Lung (tissue), 12 donors: ENCODE data around the gene NPR3. TPM values are rescaled to one million over a fixed set of nuclear protein-coding genes. Genes with fewer than 3 reads are reported as not detected.

Source experiments
- ATAC-seq: fragments of 200-7000 bp; cut with Tn5 transposase; one replicate; pipeline ENCODE4 v1.9.1; 2020; ENCODE audit warnings: moderate number of reproducible peaks; ENCODE audit not compliant: insufficient read depth, low FRiP score
- DNase-seq, 3 donors: peaks; one replicate each; pipeline ENCODE4 v3.0.0-alpha.2; 2013 to 2017
- H3K27ac ChIP-seq, 2 donors: one replicate each; pipeline ENCODE4 v1.5.1; 2013; ENCODE audit warnings: mild to moderate bottlenecking in 2 of 2, moderate library complexity in 2 of 2, control low read depth in 1 of 2, inconsistent platforms in 1 of 2, low read depth in 1 of 2, low read length in 1 of 2
- H3K27me3 ChIP-seq, 3 donors: one replicate each; pipeline ENCODE4 v1.5.1; 2013; ENCODE audit warnings: low read length in 2 of 3; ENCODE audit not compliant: control insufficient read depth in 3 of 3, insufficient read depth in 3 of 3
- H3K36me3 ChIP-seq, 4 donors: one replicate each; pipeline ENCODE4 v1.5.1; 2013; ENCODE audit warnings: low read length in 4 of 4, mild to moderate bottlenecking in 1 of 4, moderate library complexity in 1 of 4; ENCODE audit not compliant: control insufficient read depth in 4 of 4, insufficient read depth in 4 of 4
- H3K4me1 ChIP-seq, 5 donors: one replicate each; pipeline ENCODE4 v1.5.1; 2013; ENCODE audit warnings: low read length in 5 of 5, mild to moderate bottlenecking in 2 of 5, moderate library complexity in 1 of 5; ENCODE audit not compliant: control insufficient read depth in 5 of 5, insufficient read depth in 5 of 5
- H3K4me3 ChIP-seq: one replicate; pipeline ENCODE4 v1.5.1; 2013; ENCODE audit warnings: mild to moderate bottlenecking, control low read depth, moderate library complexity
- H3K9ac ChIP-seq, 2 donors: one replicate each; pipeline ENCODE4 v1.5.1; 2013; ENCODE audit warnings: low read length in 2 of 2, control low read depth in 1 of 2; ENCODE audit not compliant: insufficient read depth in 1 of 2
- H3K9me3 ChIP-seq, 4 donors: one replicate each; pipeline ENCODE4 v1.5.1; 2013; ENCODE audit warnings: low read length in 3 of 4, mild to moderate bottlenecking in 1 of 4, moderate library complexity in 1 of 4; ENCODE audit not compliant: control insufficient read depth in 4 of 4, insufficient read depth in 3 of 4
- CTCF ChIP-seq: IDR thresholded peaks from 2 replicates; pipeline ENCODE4 v1.5.1; 2012; ENCODE audit warnings: mild to moderate bottlenecking; ENCODE audit errors: control extremely low read depth, extremely low read depth
- WGBS, 2 donors: extraction: QIAGEN DNeasy Blood & Tissue Kit; methylation state at CpG; one replicate each; pipeline ENCODE4 v1.1.7; 2013; 5-methylcytosine and 5-hydroxymethylcytosine counted together
- polyA plus RNA-seq, 2 donors: library from polyadenylated mRNA; stranded (reverse); fragments of 200-250 nt; gene quantifications; one replicate each; pipeline ENCODE4 v1.2.1, GENCODE V29; 2013
- total RNA-seq, 2 donors: library from RNA; depleted of rRNA in 1 of 2; stranded (reverse); fragments of >200 nt in 1 of 2; gene quantifications; one replicate each; pipeline ENCODE4 v1.2.1, GENCODE V29; 2014 to 2021
- donor health status: control.
- donor health status: control.
- donor health status: Bipolar disorder and iron deficiency.
- donor health status: healthy.
- donor health status: DM: yes; HTN: yes; CAD: no.

Gene NPR3
- total and polyA plus RNA-seq, 4 donors: 3.9 to 86.9 (median 8.9) TPM

- Histone ChIP-seq H3K4me3 (no peak overlapping the region), H3K27ac (no peak overlapping the region), H3K27me3 (no peaks in the 10 kb centered on the region), H3K9me3 (peaks cover 0 to 6% (median 5%) of the 10 kb centered on the region in 4 donors), H3K9ac (no peak overlapping the region), H3K4me1 (peaks cover 0 to 7% (median 0%) of the 10 kb centered on the region in 5 donors), H3K36me3 (no peaks in the 10 kb centered on the region)
- TF ChIP-seq CTCF: no peak
- no peak for ATAC-seq
- peak in 2 of 3 donors; percentile 40 to 68 for DNase-seq
Measured at GRCh38 chr5:32687499-32687831, 23.7 kb upstream of the NPR3 start.

- Histone ChIP-seq H3K4me1 (peaks cover 0 to 7% (median 0%) of the 10 kb centered on the region in 5 donors), H3K9me3 (no peaks in the 10 kb centered on the region), H3K27ac (no peak overlapping the region), H3K4me3 (no peak overlapping the region), H3K36me3 (no peaks in the 10 kb centered on the region), H3K27me3 (no peaks in the 10 kb centered on the region), H3K9ac (no peak overlapping the region)
- no peak for TF ChIP-seq CTCF
- 72 to 78% methylated on average over 2 of the region's 2 CpGs for WGBS, 2 donors
- DNase-seq (no peak), ATAC-seq (no peak)
Measured at GRCh38 chr5:32690153-32690552, 21.0 kb upstream of the NPR3 start.

- Histone ChIP-seq H3K9ac (no peak overlapping the region), H3K9me3 (no peaks in the 10 kb centered on the region), H3K4me1 (peaks cover 0 to 7% (median 0%) of the 10 kb centered on the region in 5 donors), H3K4me3 (no peak overlapping the region), H3K36me3 (no peaks in the 10 kb centered on the region), H3K27me3 (no peaks in the 10 kb centered on the region), H3K27ac (no peak overlapping the region)
- TF ChIP-seq CTCF: no peak
- ATAC-seq: no peak
- DNase-seq: no peak
- 63 to 84% methylated on average over 3 of the region's 3 CpGs for WGBS, 2 donors
Measured at GRCh38 chr5:32690666-32691065, 20.5 kb upstream of the NPR3 start.

GRCh38 chr5:32692036-32692746 lies 18.9 kb upstream of the NPR3 start:
- ATAC-seq: no peak
- WGBS, 2 donors: 35 to 62% methylated on average over 3 of the region's 3 CpGs
- Histone ChIP-seq H3K9ac (no peak overlapping the region), H3K36me3 (no peaks in the 10 kb centered on the region), H3K4me1 (peaks cover 0 to 6% (median 0%) of the 10 kb centered on the region in 5 donors), H3K4me3 (no peak overlapping the region), H3K9me3 (peaks cover 0 to 5% (median 0%) of the 10 kb centered on the region in 4 donors), H3K27me3 (no peaks in the 10 kb centered on the region), H3K27ac (no peak overlapping the region)
- TF ChIP-seq CTCF: no peak
- DNase-seq: no peak
